Activated naive CD8-positive, alpha-beta T cell treated with anti-CD3 and anti-CD28 coated beads, Interleukin-2, amount 50 U/mL, for 24 hours (primary cell): ENCODE measurements around the gene SDC1.

Source experiments
- ATAC-seq: fragments of 150-1000 bp; cut with Tn5 transposase; one replicate; pipeline ENCODE4 v1.10.0; 2021
- DNase-seq: peaks from one replicate; pipeline ENCODE4 v3.0.0; 2021
- H3K27ac Mint-ChIP-seq: one replicate; pipeline ENCODE4 v1.8.0; 2021; ENCODE audit warnings: mild to moderate bottlenecking, mixed read lengths
- H3K27me3 Mint-ChIP-seq: one replicate; pipeline ENCODE4 v1.8.0; 2021; ENCODE audit warnings: mixed read lengths
- H3K36me3 Mint-ChIP-seq: one replicate; pipeline ENCODE4 v1.8.0; 2021; ENCODE audit warnings: low read depth, mixed read lengths
- H3K4me1 Mint-ChIP-seq: one replicate; pipeline ENCODE4 v1.8.0; 2021; ENCODE audit warnings: mixed read lengths
- H3K4me3 Mint-ChIP-seq: one replicate; pipeline ENCODE4 v1.8.0; 2021; ENCODE audit warnings: mild to moderate bottlenecking, moderate library complexity, mixed read lengths
- H3K9me3 Mint-ChIP-seq: one replicate; pipeline ENCODE4 v1.8.0; 2021; ENCODE audit warnings: mixed read lengths

SDC1 gene

GRCh38 chr2:20213651-20214565, 11.0 kb downstream of the SDC1 start:
- DNase-seq (no peak), ATAC-seq (no peak)
- Mint-ChIP-seq H3K36me3 (no peaks in the 10 kb centered on the region), H3K4me1 (no peaks in the 10 kb centered on the region), H3K4me3 (no peak overlapping the region), H3K9me3 (no peaks in the 10 kb centered on the region), H3K27ac (no peak overlapping the region), H3K27me3 (peaks cover 3% of the 10 kb centered on the region)

GRCh38 chr2:20212871-20213503, 11.9 kb downstream of the SDC1 start:
- Mint-ChIP-seq H3K27ac (no peak overlapping the region), H3K4me3 (no peak overlapping the region), H3K27me3 (no peaks in the 10 kb centered on the region), H3K9me3 (no peaks in the 10 kb centered on the region), H3K36me3 (no peaks in the 10 kb centered on the region), H3K4me1 (no peaks in the 10 kb centered on the region)
- no peak for ATAC-seq
- DNase-seq = no peak

GRCh38 chr2:20212459-20212870, 12.5 kb downstream of the SDC1 start:
- no peaks in the 10 kb centered on the region for H3K4me1 Mint-ChIP-seq
- H3K27ac Mint-ChIP-seq = no peak overlapping the region
- H3K36me3 Mint-ChIP-seq = no peaks in the 10 kb centered on the region
- H3K27me3 Mint-ChIP-seq = no peaks in the 10 kb centered on the region
- ATAC-seq = no peak
- no peak for DNase-seq
- no peak overlapping the region for H3K4me3 Mint-ChIP-seq
- H3K9me3 Mint-ChIP-seq = no peaks in the 10 kb centered on the region

DNA sequence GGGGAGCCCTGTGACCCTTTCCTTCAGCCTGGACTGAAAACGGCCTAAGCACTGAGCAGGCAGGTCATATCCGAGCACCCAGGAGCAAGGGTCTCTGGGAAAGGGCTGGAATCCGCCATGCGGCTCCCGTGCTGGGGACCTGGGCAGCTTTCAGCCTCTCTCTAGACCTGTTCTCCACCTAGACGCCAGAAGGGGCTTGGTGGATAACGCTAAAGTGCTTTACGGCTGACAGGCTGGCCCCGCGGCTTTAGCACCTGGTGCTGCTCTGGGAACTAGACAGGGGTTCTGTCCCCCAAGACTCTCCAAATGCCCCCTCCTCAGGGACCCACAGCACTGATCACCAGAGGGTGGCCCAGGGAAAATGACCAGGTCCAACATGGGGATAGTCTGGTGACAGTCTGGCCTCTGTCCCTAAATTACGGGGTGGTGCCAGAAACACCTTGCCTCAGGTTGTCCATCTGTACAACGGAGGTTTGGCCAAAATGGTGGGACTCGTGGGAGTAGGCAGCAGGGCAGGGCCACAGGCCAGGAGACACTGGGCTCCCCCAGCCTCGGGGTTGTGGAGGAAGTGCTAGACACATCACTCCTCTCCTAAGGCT, 13.0 kb downstream of the SDC1 start:
- Mint-ChIP-seq H3K27ac (no peak overlapping the region), H3K4me3 (no peak overlapping the region), H3K27me3 (no peaks in the 10 kb centered on the region), H3K9me3 (no peaks in the 10 kb centered on the region), H3K4me1 (no peaks in the 10 kb centered on the region), H3K36me3 (no peaks in the 10 kb centered on the region)
- DNase-seq = no peak
- ATAC-seq = no peak

- no peak for DNase-seq
- ATAC-seq = no peak
- H3K4me1 Mint-ChIP-seq = no peaks in the 10 kb centered on the region
- no peaks in the 10 kb centered on the region for H3K27me3 Mint-ChIP-seq
- no peak overlapping the region for H3K4me3 Mint-ChIP-seq
- H3K27ac Mint-ChIP-seq = no peak overlapping the region
- H3K9me3 Mint-ChIP-seq = no peaks in the 10 kb centered on the region
- no peaks in the 10 kb centered on the region for H3K36me3 Mint-ChIP-seq
These were observed 13.5 kb downstream of the SDC1 start for GRCh38 chr2:20211420-20211819.

DNA sequence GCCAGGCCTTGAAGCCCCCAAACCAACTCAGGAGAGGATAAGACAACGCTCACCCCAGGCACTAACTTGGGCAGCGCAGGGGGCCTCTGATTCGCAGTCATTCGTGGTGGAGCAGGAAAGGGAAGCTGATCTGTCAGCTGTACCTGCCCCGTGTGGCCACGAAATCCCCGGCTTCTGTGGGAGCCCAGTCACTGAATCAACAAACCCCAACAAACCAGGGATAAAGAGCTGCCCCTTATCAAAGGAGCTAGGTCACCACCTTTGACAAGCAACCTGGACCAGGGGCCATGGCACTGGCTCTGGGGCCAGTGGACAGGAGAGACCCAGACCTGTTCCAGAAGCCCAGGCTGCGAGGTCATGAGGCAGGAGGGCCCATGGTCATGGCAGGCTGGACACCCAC, 14.5 kb downstream of the SDC1 start:
- no peak overlapping the region for H3K27ac Mint-ChIP-seq
- H3K4me1 Mint-ChIP-seq = no peaks in the 10 kb centered on the region
- no peak for DNase-seq
- ATAC-seq = no peak
- H3K9me3 Mint-ChIP-seq = no peaks in the 10 kb centered on the region
- no peaks in the 10 kb centered on the region for H3K27me3 Mint-ChIP-seq
- no peaks in the 10 kb centered on the region for H3K36me3 Mint-ChIP-seq
- H3K4me3 Mint-ChIP-seq = no peak overlapping the region

DNA sequence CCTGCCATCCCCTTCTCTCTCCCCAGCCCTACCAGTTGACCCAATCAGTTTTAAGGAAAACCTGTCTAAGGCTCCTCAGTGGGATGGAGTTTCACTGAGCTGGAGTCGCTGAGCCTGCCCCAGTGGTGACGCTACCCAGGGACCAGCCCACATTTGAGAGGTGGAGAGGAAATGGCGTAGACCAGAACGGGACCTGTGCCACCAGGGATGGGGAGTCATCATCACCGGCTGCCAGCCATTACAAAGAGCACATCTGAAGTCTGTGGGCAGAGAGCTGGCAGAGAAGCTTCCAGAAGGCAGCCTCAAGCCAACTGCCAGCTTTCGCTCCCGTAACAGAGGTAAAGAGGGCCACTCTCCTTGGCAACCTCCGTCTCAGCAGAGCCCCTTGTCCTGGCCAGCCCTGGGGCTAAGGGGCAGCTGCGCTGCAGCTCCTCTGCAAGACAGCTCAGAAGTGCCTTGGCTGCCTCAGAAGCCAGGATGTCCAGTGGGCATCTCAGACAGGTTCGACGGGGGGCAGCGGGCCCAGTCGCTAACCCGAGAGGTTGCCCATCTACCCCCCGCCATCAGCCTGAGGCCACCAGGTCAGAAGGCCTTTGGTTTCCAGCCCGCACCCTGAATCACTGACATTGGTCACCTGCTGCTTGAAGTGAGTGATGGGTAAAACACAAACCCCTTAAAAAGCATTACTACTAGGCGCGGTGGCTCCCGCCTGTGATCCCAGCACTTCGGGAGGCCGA, 15.4 kb downstream of the SDC1 start:
- Mint-ChIP-seq H3K36me3 (no peaks in the 10 kb centered on the region), H3K27me3 (no peaks in the 10 kb centered on the region), H3K4me3 (no peak overlapping the region), H3K27ac (no peak overlapping the region), H3K4me1 (no peaks in the 10 kb centered on the region), H3K9me3 (no peaks in the 10 kb centered on the region)
- DNase-seq (no peak), ATAC-seq (no peak)

DNA sequence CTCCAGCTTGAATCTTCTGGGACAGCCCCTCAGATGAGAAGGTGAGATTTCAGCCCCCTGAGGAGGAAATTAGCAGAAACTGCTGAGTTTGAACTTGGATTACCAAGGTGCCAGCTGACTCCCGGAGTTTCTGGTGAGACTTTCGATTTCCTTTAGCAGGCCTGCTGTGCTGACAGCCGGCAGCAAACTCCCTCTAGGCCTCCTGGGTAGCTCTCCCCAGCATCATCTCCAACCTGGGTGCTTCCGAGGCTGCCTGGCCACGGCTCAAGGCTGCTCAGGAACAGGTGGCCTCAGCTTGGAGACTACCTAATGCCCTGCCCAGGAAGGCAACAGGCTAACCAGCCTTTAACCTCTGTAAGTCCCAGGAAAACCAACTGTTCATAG, 16.5 kb downstream of the SDC1 start:
- Mint-ChIP-seq H3K27ac (no peak overlapping the region), H3K4me1 (no peaks in the 10 kb centered on the region), H3K4me3 (no peak overlapping the region), H3K27me3 (no peaks in the 10 kb centered on the region), H3K9me3 (no peaks in the 10 kb centered on the region), H3K36me3 (no peaks in the 10 kb centered on the region)
- no peak for ATAC-seq
- no peak for DNase-seq

GRCh38 chr2:20207051-20207450, 17.9 kb downstream of the SDC1 start:
- DNase-seq (no peak), ATAC-seq (no peak)
- no peaks in the 10 kb centered on the region for H3K36me3 Mint-ChIP-seq
- no peaks in the 10 kb centered on the region for H3K4me1 Mint-ChIP-seq
- no peaks in the 10 kb centered on the region for H3K9me3 Mint-ChIP-seq
- H3K27ac Mint-ChIP-seq = no peak overlapping the region
- no peaks in the 10 kb centered on the region for H3K27me3 Mint-ChIP-seq
- no peak overlapping the region for H3K4me3 Mint-ChIP-seq

DNA sequence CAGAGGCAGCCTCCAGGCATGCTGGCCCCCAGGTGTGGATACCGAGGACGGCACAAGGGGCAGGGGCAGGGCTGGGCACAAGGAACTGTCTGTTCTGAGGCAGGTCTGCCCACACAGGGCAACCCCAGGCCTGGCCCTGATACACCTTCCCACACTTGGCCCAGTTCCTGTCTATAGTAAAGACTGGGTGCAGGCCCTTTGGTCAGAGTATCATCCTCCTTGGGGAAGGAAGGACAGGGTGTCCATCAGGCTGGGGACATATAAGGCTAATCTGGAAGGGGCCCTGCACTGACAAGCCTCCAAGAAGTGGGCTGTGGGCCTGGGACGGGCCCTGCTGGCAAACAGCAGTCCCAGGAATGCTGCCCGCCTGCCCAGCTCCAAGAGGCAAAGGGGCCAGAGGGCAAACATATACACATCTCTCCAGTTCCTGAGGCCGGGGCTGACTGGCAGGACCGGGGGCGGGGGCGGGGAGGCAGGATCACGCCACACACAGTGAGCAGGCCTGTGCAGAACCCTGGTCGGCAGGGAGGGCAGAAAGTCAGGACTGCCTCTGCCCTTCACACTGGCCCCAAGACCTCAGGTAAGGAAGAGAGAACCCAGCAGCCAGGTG, 18.9 kb downstream of the SDC1 start:
- H3K4me1 Mint-ChIP-seq = no peaks in the 10 kb centered on the region
- H3K4me3 Mint-ChIP-seq = no peak overlapping the region
- no peaks in the 10 kb centered on the region for H3K9me3 Mint-ChIP-seq
- no peak for DNase-seq
- no peak for ATAC-seq
- no peaks in the 10 kb centered on the region for H3K27me3 Mint-ChIP-seq
- no peaks in the 10 kb centered on the region for H3K36me3 Mint-ChIP-seq
- no peak overlapping the region for H3K27ac Mint-ChIP-seq

GRCh38 chr2:20205069-20205468, 19.9 kb downstream of the SDC1 start:
- Mint-ChIP-seq H3K4me3 (no peak overlapping the region), H3K27me3 (no peaks in the 10 kb centered on the region), H3K36me3 (no peaks in the 10 kb centered on the region), H3K4me1 (no peaks in the 10 kb centered on the region), H3K9me3 (no peaks in the 10 kb centered on the region), H3K27ac (no peak overlapping the region)
- ATAC-seq (no peak), DNase-seq (no peak)

DNA sequence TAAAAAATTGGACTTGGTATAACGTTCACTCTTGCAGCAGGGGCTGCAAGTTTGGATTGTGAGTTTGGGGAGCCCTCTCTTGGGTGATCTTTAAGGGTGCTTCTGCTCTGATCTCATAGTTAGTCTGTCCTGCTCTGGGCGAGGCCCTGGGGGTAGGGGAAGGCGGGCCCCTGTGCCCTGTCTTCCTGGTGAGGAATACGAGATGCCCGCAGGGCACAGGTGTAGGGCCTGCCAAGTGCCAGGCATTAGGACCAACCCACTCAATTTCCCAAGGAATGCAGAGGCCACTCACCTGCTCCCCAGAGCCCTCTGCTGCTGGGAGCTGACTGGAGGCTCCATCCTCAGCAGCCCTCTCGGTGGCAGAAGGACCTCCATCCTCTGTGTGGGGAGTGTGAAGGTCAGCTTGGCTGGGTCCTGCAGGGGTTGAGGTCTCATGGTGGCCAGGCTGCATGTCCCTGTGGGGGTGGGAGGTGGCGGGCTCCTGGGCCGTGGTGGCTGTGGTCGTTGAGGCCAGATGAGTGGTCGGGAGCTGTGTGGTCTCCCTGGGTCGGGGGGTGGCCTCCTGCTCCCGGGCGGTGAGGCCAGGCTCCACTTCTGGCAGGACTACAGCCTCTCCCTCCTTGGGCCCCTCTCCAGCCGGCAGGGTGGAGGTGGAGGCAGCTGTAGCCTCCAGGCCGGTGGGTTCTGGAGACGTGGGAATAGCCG, 21.3 kb downstream of the SDC1 start:
- H3K9me3 Mint-ChIP-seq = no peaks in the 10 kb centered on the region
- H3K27ac Mint-ChIP-seq = no peak overlapping the region
- no peak overlapping the region for H3K4me3 Mint-ChIP-seq
- no peaks in the 10 kb centered on the region for H3K27me3 Mint-ChIP-seq
- no peak for ATAC-seq
- no peak for DNase-seq
- no peaks in the 10 kb centered on the region for H3K36me3 Mint-ChIP-seq
- H3K4me1 Mint-ChIP-seq = no peaks in the 10 kb centered on the region

DNA sequence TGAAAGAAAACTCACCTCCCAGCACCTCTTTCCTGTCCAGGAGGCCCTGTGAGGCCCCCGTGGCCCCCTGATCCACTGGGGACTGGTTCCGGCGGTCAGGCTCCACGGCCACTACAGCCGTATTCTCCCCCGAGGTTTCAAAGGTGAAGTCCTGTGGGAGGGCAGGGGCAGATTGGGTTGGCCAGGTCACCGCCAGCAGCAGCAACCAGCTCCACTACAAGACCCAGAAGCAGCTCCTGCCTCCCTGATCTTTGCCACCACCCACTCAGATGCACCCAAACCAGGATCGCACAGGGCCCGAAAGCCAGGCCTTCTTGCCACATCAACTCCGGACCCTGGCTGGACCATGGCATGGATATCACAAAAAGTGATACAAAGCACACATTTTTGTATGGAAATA, 21.9 kb downstream of the SDC1 start:
- Mint-ChIP-seq H3K4me1 (no peaks in the 10 kb centered on the region), H3K27me3 (no peaks in the 10 kb centered on the region), H3K9me3 (no peaks in the 10 kb centered on the region), H3K4me3 (no peak overlapping the region), H3K27ac (no peak overlapping the region), H3K36me3 (no peaks in the 10 kb centered on the region)
- ATAC-seq (no peak), DNase-seq (no peak)

GRCh38 chr2:20201671-20202070, 23.3 kb downstream of the SDC1 start:
- no peaks in the 10 kb centered on the region for H3K27me3 Mint-ChIP-seq
- H3K27ac Mint-ChIP-seq = no peak overlapping the region
- no peak overlapping the region for H3K4me3 Mint-ChIP-seq
- no peak for ATAC-seq
- no peaks in the 10 kb centered on the region for H3K36me3 Mint-ChIP-seq
- H3K9me3 Mint-ChIP-seq = no peaks in the 10 kb centered on the region
- H3K4me1 Mint-ChIP-seq = no peaks in the 10 kb centered on the region
- DNase-seq = no peak
